ENCODE data around the gene DCAF4L1. TPM values are rescaled to one million over a fixed set of nuclear protein-coding genes. Genes with fewer than 3 reads are reported as not detected.

The DCAF4L1 gene, protein sequence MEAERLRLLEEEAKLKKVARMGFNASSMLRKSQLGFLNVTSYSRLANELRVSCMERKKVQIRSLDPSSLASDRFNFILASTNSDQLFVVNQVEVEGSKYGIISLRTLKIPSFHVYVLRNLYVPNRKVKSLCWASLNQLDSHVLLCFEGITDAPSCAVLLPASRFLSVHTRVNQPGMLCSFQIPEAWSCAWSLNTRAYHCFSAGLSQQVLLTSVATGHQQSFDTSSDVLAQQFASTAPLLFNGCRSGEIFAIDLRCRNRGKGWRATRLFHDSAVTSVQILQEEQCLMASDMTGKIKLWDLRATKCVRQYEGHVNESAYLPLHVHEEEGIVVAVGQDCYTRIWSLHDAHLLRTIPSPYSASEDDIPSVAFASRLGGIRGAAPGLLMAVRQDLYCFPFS
- total RNA-seq (ENCODE audit: low replicate concordance): 0.12 and 0.17 TPM in 2 replicates
- long read RNA-seq: 0 reads

DNA sequence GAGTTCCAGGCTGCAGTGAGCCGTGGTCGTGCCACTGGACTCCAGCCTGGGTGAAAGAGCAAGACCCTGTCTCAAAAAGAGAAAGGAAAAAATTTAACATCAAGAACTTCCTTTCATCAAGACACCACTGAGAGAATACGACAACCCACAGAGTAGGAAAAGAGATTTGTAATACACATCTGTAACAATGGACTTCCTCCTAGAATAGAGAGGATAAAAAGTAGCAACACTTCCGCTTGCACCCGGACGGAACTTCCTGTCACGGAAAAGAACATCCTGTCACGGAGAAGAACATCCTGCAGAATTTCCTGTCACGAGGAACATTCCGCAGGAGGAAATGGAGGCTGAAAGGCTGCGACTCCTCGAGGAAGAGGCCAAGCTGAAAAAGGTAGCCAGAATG, at the start of gene DCAF4L1:
Gene DCAF4L1, plus strand, starts transcription at position 301 of the 400 bp plus-strand sequence. Its CDS starts 37 bp downstream, at position 338.
- H3K4me1 Mint-ChIP-seq (ENCODE audit: unreplicated experiment): no peaks in the 10 kb centered on the region
- H3K27me3 Mint-ChIP-seq: no peaks in the 10 kb centered on the region
- no peak for DNase-seq (ENCODE audit: extremely low spot score, unreplicated experiment)
- H3K27ac Mint-ChIP-seq: no peak within 1 kb of the TSS
- no peaks in the 10 kb centered on the region for H3K9me3 Mint-ChIP-seq
- H3K4me3 Mint-ChIP-seq: no peak within 1 kb of the TSS
- H3K36me3 Mint-ChIP-seq: no peaks in the 10 kb centered on the region
- TF ChIP-seq, protein P1, sequence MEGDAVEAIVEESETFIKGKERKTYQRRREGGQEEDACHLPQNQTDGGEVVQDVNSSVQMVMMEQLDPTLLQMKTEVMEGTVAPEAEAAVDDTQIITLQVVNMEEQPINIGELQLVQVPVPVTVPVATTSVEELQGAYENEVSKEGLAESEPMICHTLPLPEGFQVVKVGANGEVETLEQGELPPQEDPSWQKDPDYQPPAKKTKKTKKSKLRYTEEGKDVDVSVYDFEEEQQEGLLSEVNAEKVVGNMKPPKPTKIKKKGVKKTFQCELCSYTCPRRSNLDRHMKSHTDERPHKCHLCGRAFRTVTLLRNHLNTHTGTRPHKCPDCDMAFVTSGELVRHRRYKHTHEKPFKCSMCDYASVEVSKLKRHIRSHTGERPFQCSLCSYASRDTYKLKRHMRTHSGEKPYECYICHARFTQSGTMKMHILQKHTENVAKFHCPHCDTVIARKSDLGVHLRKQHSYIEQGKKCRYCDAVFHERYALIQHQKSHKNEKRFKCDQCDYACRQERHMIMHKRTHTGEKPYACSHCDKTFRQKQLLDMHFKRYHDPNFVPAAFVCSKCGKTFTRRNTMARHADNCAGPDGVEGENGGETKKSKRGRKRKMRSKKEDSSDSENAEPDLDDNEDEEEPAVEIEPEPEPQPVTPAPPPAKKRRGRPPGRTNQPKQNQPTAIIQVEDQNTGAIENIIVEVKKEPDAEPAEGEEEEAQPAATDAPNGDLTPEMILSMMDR (conservative IDR thresholded peaks at IDR 0.05): no peak

DNA sequence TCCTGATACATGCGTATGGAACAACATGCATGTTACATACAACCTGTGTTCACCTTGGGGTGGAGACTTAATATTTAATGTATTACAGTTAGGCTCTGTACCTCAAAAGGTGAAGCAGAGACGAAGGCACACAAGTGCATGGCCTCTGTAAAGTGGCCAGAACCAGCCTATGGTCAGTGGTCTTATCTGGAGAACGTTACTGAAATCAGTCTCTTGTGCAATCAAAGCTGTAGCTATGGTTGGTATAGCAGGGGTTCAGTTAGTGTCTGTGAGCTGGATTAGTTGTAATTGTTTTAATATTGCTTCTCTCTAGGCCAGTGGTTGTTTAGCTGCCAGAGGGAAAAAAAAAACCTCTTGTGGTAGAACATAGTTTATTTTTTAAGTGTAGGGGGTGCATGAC, 48.6 kb upstream of the DCAF4L1 start:
- DNase-seq (ENCODE audit: extremely low spot score, unreplicated experiment): no peak
- Mint-ChIP-seq H3K36me3 (peaks cover 9% of the 10 kb centered on the region), H3K27me3 (peaks cover 4% of the 10 kb centered on the region), H3K27ac (no peak overlapping the region), H3K4me3 (no peak overlapping the region), H3K4me1 (ENCODE audit: unreplicated experiment) (peaks cover 17% of the 10 kb centered on the region), H3K9me3 (no peaks in the 10 kb centered on the region)
- TF ChIP-seq, protein P1 (conservative IDR thresholded peaks at IDR 0.05): no peak

DNA sequence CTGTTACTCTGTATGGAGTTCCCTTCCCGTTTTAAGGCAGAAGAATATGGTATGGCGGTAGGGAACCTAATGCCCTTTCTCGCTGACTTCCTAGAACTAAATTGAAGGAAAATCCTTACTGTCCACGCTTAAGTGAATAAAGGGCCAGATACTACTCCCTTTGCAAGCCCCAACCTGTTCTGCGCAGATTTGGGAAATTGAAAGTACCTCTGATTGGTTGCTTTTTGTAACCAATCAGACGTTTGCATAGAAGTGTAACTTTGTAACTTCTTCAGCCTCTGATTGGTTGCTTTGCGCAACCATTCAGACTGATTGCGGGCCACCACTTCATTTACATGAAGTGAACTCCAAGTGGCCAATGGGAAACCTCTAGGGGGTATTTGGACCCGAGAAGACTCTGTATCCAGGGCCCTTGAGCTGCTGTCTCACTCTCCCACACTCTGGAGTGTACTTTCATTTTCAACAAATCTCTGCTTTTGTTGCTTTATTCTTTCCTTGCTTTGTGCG, 47.5 kb upstream of the DCAF4L1 start:
- Mint-ChIP-seq H3K4me1 (ENCODE audit: unreplicated experiment) (peaks cover 21% of the 10 kb centered on the region), H3K27me3 (peaks cover 4% of the 10 kb centered on the region), H3K27ac (peak overlapping the region; percentile 97), H3K36me3 (peaks cover 15% of the 10 kb centered on the region), H3K4me3 (peak overlapping the region; percentile 98), H3K9me3 (no peaks in the 10 kb centered on the region)
- no peak for DNase-seq (ENCODE audit: extremely low spot score, unreplicated experiment)
- TF ChIP-seq, protein P1 (conservative IDR thresholded peaks at IDR 0.05): no peak

DNA sequence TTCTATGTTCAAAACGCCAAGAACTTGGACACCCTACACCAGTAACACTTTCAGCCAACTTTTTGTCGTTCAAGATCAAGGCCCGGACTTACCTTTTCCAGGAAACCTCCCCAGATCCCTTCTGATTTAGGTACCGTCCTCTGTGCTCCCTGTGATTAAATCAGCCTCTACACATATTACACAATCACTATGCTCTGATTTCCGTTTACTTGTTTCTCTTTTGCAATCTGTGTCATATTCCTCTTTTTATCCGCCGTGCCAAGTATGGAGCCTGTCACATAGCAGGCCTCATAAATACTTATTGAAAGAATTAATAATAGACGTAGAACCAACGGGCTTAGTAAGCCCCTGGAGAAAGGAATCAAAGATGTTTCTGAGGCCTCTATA, 47.0 kb upstream of the DCAF4L1 start:
- H3K27ac Mint-ChIP-seq: peak overlapping the region; percentile 97
- H3K9me3 Mint-ChIP-seq: no peaks in the 10 kb centered on the region
- DNase-seq (ENCODE audit: extremely low spot score, unreplicated experiment): no peak
- peaks cover 21% of the 10 kb centered on the region for H3K4me1 Mint-ChIP-seq (ENCODE audit: unreplicated experiment)
- peaks cover 16% of the 10 kb centered on the region for H3K36me3 Mint-ChIP-seq
- TF ChIP-seq, protein P1 (conservative IDR thresholded peaks at IDR 0.05): no peak
- H3K27me3 Mint-ChIP-seq: peaks cover 4% of the 10 kb centered on the region
- H3K4me3 Mint-ChIP-seq: peak overlapping the region; percentile 98

DNA sequence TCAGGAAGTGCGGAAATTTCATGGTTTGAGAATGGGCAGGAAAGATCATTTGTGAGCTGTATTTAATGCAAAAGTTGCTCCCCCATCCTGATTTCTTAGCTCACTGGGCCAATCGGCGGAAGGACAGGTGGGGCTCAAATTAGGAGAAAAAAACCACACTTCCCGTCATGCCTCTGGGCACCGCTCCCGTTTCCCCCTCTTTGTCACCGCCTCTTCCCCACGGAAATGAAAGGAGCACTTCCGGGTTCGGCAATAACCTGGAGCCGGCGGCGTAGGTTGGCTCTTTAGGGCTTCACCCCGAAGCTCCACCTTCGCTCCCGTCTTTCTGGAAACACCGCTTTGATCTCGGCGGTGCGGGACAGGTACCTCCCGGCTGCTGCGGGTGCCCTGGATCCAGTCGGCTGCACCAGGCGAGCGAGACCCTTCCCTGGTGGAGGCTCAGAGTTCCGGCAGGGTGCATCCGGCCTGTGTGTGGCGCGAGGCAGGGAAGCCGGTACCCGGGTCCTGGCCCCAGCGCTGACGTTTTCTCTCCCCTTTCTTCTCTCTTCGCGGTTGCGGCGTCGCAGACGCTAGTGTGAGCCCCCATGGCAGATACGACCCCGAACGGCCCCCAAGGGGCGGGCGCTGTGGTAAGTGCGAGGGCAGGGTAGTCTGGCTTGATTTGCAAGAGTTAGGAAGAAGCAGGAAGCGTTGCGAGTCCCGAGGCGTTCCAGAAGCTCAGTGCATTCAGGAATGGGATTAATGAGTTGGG, 46.5 kb upstream of the DCAF4L1 start, which contains the start of gene TMEM33:
Gene TMEM33, plus strand, starts transcription at position 529 of the 751 bp plus-strand sequence. Its CDS starts 56 bp downstream, at position 585.
- DNase-seq (ENCODE audit: extremely low spot score, unreplicated experiment): peak; percentile 81
- TF ChIP-seq, protein P1 (conservative IDR thresholded peaks at IDR 0.05): peak; percentile 64
- H3K27ac Mint-ChIP-seq: peak within 1 kb of the TSS; percentile 97
- peaks cover 21% of the 10 kb centered on the region for H3K4me1 Mint-ChIP-seq (ENCODE audit: unreplicated experiment)
- peak within 1 kb of the TSS; percentile 98 for H3K4me3 Mint-ChIP-seq
- peaks cover 4% of the 10 kb centered on the region for H3K27me3 Mint-ChIP-seq
- H3K36me3 Mint-ChIP-seq: peaks cover 21% of the 10 kb centered on the region
- no peaks in the 10 kb centered on the region for H3K9me3 Mint-ChIP-seq

All from type B pancreatic cell (in vitro differentiated cells).